Lung (tissue), 12 donors: ENCODE results near the gene TTBK2. TPM values are rescaled to one million over a fixed set of nuclear protein-coding genes. Genes with fewer than 3 reads are reported as not detected.
"Not testable (repeated sequence)": the region's sequence is repeated elsewhere in the genome, so short reads cannot be mapped to it uniquely, and the experiment has no call there.

Experiments used
- ATAC-seq: fragments of 200-7000 bp; cut with Tn5 transposase; one replicate; pipeline ENCODE4 v1.9.1; 2020; ENCODE audit warnings: moderate number of reproducible peaks; ENCODE audit not compliant: insufficient read depth, low FRiP score
- DNase-seq, 3 donors: peaks; one replicate each; pipeline ENCODE4 v3.0.0-alpha.2; 2013 to 2017
- H3K27ac ChIP-seq, 2 donors: one replicate each; pipeline ENCODE4 v1.5.1; 2013; ENCODE audit warnings: mild to moderate bottlenecking in 2 of 2, moderate library complexity in 2 of 2, control low read depth in 1 of 2, inconsistent platforms in 1 of 2, low read depth in 1 of 2, low read length in 1 of 2
- H3K27me3 ChIP-seq, 3 donors: one replicate each; pipeline ENCODE4 v1.5.1; 2013; ENCODE audit warnings: low read length in 2 of 3; ENCODE audit not compliant: control insufficient read depth in 3 of 3, insufficient read depth in 3 of 3
- H3K36me3 ChIP-seq, 4 donors: one replicate each; pipeline ENCODE4 v1.5.1; 2013; ENCODE audit warnings: low read length in 4 of 4, mild to moderate bottlenecking in 1 of 4, moderate library complexity in 1 of 4; ENCODE audit not compliant: control insufficient read depth in 4 of 4, insufficient read depth in 4 of 4
- H3K4me1 ChIP-seq, 5 donors: one replicate each; pipeline ENCODE4 v1.5.1; 2013; ENCODE audit warnings: low read length in 5 of 5, mild to moderate bottlenecking in 2 of 5, moderate library complexity in 1 of 5; ENCODE audit not compliant: control insufficient read depth in 5 of 5, insufficient read depth in 5 of 5
- H3K4me3 ChIP-seq: one replicate; pipeline ENCODE4 v1.5.1; 2013; ENCODE audit warnings: mild to moderate bottlenecking, control low read depth, moderate library complexity
- H3K9ac ChIP-seq, 2 donors: one replicate each; pipeline ENCODE4 v1.5.1; 2013; ENCODE audit warnings: low read length in 2 of 2, control low read depth in 1 of 2; ENCODE audit not compliant: insufficient read depth in 1 of 2
- H3K9me3 ChIP-seq, 4 donors: one replicate each; pipeline ENCODE4 v1.5.1; 2013; ENCODE audit warnings: low read length in 3 of 4, mild to moderate bottlenecking in 1 of 4, moderate library complexity in 1 of 4; ENCODE audit not compliant: control insufficient read depth in 4 of 4, insufficient read depth in 3 of 4
- CTCF ChIP-seq: IDR thresholded peaks from 2 replicates; pipeline ENCODE4 v1.5.1; 2012; ENCODE audit warnings: mild to moderate bottlenecking; ENCODE audit errors: control extremely low read depth, extremely low read depth
- WGBS, 2 donors: extraction: QIAGEN DNeasy Blood & Tissue Kit; methylation state at CpG; one replicate each; pipeline ENCODE4 v1.1.7; 2013; 5-methylcytosine and 5-hydroxymethylcytosine counted together
- polyA plus RNA-seq, 2 donors: library from polyadenylated mRNA; stranded (reverse); fragments of 200-250 nt; gene quantifications; one replicate each; pipeline ENCODE4 v1.2.1, GENCODE V29; 2013
- total RNA-seq, 2 donors: library from RNA; depleted of rRNA in 1 of 2; stranded (reverse); fragments of >200 nt in 1 of 2; gene quantifications; one replicate each; pipeline ENCODE4 v1.2.1, GENCODE V29; 2014 to 2021
- donor health status: control.
- donor health status: control.
- donor health status: Bipolar disorder and iron deficiency.
- donor health status: healthy.
- donor health status: DM: yes; HTN: yes; CAD: no.

TTBK2 gene
- total and polyA plus RNA-seq, 4 donors: 2.5 to 27.5 (median 9.5) TPM

- no peak for TF ChIP-seq CTCF
- no peaks in the 10 kb centered on the region for H3K9me3 ChIP-seq
- no peaks in the 10 kb centered on the region for H3K27me3 ChIP-seq
- 78 to 82% methylated on average over 2 of the region's 2 CpGs for WGBS, 2 donors
- H3K27ac ChIP-seq: no peak overlapping the region
- no peak overlapping the region for H3K9ac ChIP-seq
- ATAC-seq (peak; percentile 66), DNase-seq (peak; percentile 14 to 59 (median 57))
- peaks cover 0 to 3% (median 0%) of the 10 kb centered on the region in 4 donors for H3K36me3 ChIP-seq
- H3K4me3 ChIP-seq: no peak overlapping the region
- H3K4me1 ChIP-seq: peaks cover 0 to 3% (median 0%) of the 10 kb centered on the region in 5 donors
Measured at GRCh38 chr15:42890161-42890913, 30.2 kb downstream of the TTBK2 start.

- not testable (repeated sequence) for H3K27me3 ChIP-seq, H3K4me1 ChIP-seq, H3K4me3 ChIP-seq, H3K27ac ChIP-seq, ATAC-seq, H3K9me3 ChIP-seq, H3K9ac ChIP-seq, H3K36me3 ChIP-seq, DNase-seq
- WGBS, 2 donors: 94 to 96% methylated on average over 3 of the region's 3 CpGs
Measured at GRCh38 chr15:42887384-42887783, 33.2 kb downstream of the TTBK2 start.

GRCh38 chr15:42880121-42880520 is 40.5 kb downstream of the TTBK2 start:
- Histone ChIP-seq H3K4me3 (no peak overlapping the region), H3K36me3 (no peaks in the 10 kb centered on the region), H3K4me1 (peaks cover 0 to 7% (median 0%) of the 10 kb centered on the region in 5 donors), H3K9ac (no peak overlapping the region), H3K27me3 (no peaks in the 10 kb centered on the region), H3K9me3 (peaks cover 0 to 2% (median 0%) of the 10 kb centered on the region in 4 donors), H3K27ac (no peak overlapping the region)
- DNase-seq: no peak
- no peak for ATAC-seq
- 97% methylated on average over 1 of the region's 1 CpG for WGBS, 2 donors
- TF ChIP-seq CTCF: no peak

- Histone ChIP-seq H3K36me3 (no peaks in the 10 kb centered on the region), H3K27ac (no peak overlapping the region), H3K4me3 (no peak overlapping the region), H3K27me3 (no peaks in the 10 kb centered on the region), H3K4me1 (peaks cover 0 to 7% (median 0%) of the 10 kb centered on the region in 5 donors), H3K9me3 (no peaks in the 10 kb centered on the region), H3K9ac (no peak overlapping the region)
- no peak for ATAC-seq
- WGBS, 2 donors: 66 to 92% methylated on average over 4 of the region's 4 CpGs
- no peak for TF ChIP-seq CTCF
- DNase-seq: peak in 2 of 3 donors; percentile 67 to 71
Measured at GRCh38 chr15:42879443-42879842, 41.1 kb downstream of the TTBK2 start.
